GM12891 (cell line): ENCODE data around the gene MBOAT2.

Experiments
- PAX5 ChIP-seq: IDR thresholded peaks from 2 replicates; pipeline ENCODE4 v1.6.1; 2011; ENCODE audit warnings: low read length, moderate library complexity, mild to moderate bottlenecking; ENCODE audit not compliant: insufficient read depth, severe bottlenecking
- POLR2A ChIP-seq: IDR thresholded peaks from 2 replicates; pipeline ENCODE4 v1.6.1; 2011; ENCODE audit warnings: low read depth, low read length, control low read depth
- POLR2AphosphoS5 ChIP-seq: IDR thresholded peaks from 2 replicates; pipeline ENCODE4 v1.6.1; 2011; ENCODE audit warnings: low read depth, low read length, control low read depth
- POU2F2 ChIP-seq: IDR thresholded peaks from 2 replicates; pipeline ENCODE4 v1.6.1; 2011; ENCODE audit warnings: low read depth, mild to moderate bottlenecking, control low read depth, low read length, moderate library complexity
- SPI1 ChIP-seq: IDR thresholded peaks from 2 replicates; pipeline ENCODE4 v1.6.1; 2011; ENCODE audit warnings: low read depth, low read length, control low read depth
- TAF1 ChIP-seq: IDR thresholded peaks from 2 replicates; pipeline ENCODE4 v1.6.1; 2011; ENCODE audit warnings: low read depth, low read length, control low read depth

DNA sequence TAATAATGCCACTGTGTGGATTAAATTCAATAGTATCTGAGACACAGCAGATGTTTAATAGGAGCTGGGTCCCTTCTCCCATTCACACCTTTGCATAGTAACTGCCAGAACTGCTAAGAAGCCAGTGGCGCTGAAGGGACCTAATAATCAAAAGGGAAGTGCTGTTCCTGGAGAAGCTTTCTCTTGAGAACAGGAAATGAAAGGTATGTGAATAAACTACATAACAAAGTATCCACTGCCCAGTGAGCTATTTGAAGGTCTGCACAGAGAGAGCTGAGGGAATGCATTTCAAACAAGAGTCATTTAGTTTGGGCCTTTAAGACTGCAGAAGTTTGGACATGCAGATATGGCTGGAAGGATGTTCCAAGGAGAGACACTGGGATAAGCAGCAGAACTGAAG is 110.0 kb downstream of the MBOAT2 start:
- TF ChIP-seq POLR2AphosphoS5 = no peak
- no peak for TF ChIP-seq POLR2A
- no peak for TF ChIP-seq TAF1
- TF ChIP-seq POU2F2 = no peak
- no peak for TF ChIP-seq PAX5
- TF ChIP-seq SPI1 = no peak
